Renal cortical epithelial cell (primary cell): ENCODE results near the gene DDX54. TPM values are rescaled to one million over a fixed set of nuclear protein-coding genes. Genes with fewer than 3 reads are reported as not detected.
"Not testable (repeated sequence)": the region's sequence is repeated elsewhere in the genome, so short reads cannot be mapped to it uniquely, and the experiment has no call there.

ENCODE experiments used
- DNase-seq: peaks from one replicate; pipeline ENCODE4 v3.0.0-alpha.2; 2011; ENCODE audit warnings: low read depth
- total RNA-seq: library from RNA; depleted of rRNA; stranded (reverse); fragments of >200 nt; gene quantifications from 2 replicates; pipeline ENCODE4 v1.2.3, GENCODE V29; 2014

The DDX54 gene
- total RNA-seq, 1 donor from 2014 or later, result 32.2 TPM

DNA sequence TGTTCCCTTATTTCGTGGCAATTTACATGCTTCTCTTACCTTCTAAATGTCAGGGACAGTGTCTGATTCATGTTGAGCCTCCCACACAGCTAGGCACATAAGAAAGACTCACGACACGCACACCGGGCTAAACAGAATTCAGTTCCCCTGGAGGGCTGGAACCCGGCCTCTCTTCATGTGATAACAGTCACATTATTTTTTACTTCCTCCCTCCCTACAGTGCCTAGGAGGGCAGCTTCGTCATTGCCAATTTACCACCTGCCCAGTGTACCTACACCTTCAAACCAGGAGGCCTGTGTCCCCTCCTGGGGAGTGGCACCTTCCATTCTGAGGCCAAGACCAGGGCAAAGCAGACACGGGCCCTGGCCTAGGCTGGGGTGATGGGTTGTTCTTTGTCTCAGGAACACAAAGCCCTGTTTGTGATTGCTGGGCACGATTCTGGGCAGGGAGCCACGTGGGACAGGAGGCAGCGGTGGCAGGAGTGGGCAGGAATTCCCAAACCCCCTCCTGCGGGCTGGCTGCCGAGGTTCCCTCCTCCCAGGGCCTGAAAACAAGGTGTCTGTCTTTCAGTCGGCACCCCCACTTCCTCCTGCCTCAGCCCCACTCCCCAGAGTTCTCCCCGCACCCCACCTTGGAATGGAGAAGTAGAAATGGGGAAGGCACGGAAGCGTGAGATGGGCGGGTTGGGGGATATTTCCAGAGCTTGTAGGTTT, 42.9 kb downstream of the DDX54 start:
- peak; percentile 41 for DNase-seq

DNA sequence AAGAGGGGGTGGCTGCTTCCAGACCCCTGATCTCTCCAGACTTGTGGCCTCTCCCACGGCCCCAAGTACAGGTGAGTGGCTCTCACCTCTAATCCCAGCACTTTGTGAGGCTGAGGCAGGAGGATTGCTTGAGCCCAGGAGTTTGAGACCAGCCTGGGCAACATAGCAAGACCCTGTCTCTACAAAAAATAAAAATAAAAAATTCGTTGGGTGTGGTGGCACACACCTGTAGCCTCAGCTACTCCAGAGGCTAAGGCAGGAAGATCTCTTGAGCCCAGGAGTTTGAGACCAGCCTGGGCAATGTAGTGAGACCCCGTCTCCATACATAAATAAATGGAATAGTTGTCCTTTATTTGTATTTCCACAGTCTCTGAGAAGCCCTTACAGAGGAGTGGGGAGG, 43.6 kb downstream of the DDX54 start:
- not testable (repeated sequence) for DNase-seq

DNA sequence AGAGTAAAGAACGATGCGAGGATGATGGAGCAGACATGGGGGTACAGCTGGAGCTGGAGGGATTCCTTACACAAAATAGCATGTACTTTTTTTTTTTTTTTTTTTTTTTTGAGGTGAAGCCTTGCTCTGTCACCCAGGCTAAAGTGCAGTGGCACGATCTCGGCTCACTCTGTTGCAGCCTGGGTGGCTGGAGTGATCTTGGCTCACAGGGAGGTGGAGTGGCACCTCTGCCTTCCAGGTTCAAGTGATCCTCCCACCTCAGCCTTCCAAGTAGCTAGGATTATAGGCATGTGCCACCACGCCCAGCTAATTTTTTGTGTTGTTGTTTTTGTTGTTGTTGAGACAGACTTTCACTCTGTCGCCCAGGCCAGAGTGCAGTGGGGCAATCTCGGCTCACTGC, 44.6 kb downstream of the DDX54 start:
- DNase-seq, result no peak

GRCh38 chr12:113138826-113139225, 46.5 kb downstream of the DDX54 start:
- DNase-seq, result peak; percentile 81

GRCh38 chr12:113137861-113138783, 47.2 kb downstream of the DDX54 start:
- DNase-seq, result peak; percentile 11

GRCh38 chr12:113136990-113137511, 48.2 kb downstream of the DDX54 start:
- peak; percentile 36 for DNase-seq

GRCh38 chr12:113136128-113136989, 48.9 kb downstream of the DDX54 start:
- DNase-seq, result peak; percentile 53

DNA sequence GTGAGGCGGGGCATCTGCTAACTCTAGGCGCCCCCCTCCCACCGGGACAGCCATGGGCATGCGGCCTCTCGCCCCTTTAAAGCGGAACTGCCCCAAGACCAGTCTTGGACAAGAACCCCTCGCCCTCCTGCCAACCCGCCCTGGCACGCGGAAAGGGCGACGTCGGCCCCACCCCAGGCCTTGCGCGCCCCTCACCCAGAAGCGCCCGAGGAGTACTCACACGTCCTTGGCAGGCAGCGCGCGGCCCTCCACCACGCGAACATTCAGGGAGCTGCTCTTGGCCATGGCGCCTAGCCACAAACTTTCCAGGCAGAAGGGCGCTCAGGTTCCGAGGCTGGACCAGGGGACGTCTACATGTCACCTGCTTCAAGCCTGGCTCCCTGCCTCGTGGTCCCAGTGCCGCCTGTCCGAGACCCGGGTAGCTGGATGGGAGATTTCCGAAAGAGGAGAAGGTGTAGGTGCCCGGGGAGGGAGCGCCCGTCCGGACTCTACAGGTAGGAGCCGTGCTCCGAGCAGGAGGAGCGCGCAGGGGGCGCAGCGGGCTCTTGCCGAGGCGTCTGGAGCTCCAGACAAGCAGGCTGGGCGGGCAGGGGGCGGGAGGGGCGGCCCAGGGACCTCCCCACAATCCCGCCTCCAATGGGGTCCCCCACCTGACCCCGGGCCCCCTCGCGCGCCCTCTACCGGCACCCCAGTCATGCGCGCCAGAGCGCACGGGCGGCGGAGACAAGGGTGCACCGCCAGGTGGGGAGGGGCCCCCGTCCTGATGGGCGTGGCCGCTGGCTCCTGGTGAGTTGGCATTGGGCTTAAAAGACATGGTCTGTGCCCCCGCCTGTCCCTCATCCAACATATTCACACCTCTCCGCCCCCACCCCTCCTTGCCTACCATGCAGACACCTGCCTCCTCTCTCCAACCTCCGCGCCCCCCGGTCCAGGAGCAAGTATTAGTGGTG, 49.8 kb downstream of the DDX54 start, which contains the start of gene RASAL1:
TSS of gene RASAL1 (minus strand) at position 584 of the 950 bp plus-strand sequence. CDS start at position 285, 299 bp downstream.
- peak; percentile 60 for DNase-seq

DNA sequence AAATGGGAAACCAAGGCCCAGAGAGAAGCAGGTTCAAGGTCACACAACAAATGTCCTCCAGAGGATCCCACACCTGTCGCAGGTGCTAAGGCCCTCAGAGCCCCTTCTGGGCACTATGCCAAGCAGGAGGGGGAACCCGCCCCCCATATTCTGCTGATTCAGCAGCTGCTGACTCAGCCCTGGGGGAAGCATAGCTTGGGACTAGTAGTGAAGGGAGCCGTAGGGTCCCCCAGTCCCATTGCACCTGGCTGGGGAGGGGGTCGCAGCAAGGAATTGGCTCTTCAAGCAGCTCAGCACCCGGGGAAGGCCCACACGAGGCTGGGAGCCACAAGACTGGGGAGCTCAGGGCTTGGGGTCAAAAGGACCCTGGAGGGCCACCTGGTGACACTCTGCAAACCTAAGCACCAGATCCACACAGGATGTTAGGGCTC, 50.7 kb downstream of the DDX54 start:
- DNase-seq, result no peak

GRCh38 chr12:113134071-113134470, 51.2 kb downstream of the DDX54 start:
- no peak for DNase-seq

GRCh38 chr12:113133666-113134065, 51.6 kb downstream of the DDX54 start:
- peak; percentile 26 for DNase-seq

DNA sequence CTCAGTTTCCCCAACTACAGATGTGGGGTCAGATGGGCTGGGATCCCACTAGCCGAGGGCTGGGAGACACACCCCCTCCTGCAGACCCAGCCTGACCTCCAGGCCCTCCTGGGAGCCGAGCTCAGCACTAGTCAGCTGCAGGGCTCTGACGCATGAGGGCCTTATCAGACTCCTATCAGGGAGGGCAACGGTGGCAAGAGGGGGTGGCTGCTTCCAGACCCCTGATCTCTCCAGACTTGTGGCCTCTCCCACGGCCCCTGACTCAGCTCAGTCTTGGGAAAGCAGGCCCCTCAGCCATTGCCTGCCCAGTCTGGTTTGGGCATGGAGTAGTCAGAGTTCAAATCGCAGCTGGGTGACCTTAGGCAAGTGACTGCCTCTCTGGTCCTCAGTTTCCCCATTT, 52.2 kb downstream of the DDX54 start:
- no peak for DNase-seq

DNA sequence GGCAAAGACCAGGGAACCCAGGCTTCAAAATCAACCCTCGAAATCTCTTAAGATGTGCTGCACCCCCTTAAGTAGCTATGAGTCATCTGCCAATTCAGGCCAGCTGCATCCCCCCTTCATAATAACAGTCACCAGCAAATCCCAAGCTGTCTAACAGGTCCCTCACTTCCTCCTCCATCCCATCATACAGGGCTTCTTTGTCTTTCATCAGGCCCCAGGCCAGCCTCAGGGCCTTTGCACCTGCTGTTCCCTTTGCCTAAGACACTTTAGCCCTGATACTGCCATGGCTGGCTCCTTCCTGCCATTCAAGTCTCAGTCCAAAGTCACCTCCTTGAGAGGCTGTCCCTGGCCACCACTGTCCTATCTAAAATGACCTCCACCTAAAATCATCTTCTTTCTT, 53.7 kb downstream of the DDX54 start:
- peak; percentile 19 for DNase-seq

GRCh38 chr12:113130457-113131135, 54.7 kb downstream of the DDX54 start:
- DNase-seq, result peak; percentile 81

DNA sequence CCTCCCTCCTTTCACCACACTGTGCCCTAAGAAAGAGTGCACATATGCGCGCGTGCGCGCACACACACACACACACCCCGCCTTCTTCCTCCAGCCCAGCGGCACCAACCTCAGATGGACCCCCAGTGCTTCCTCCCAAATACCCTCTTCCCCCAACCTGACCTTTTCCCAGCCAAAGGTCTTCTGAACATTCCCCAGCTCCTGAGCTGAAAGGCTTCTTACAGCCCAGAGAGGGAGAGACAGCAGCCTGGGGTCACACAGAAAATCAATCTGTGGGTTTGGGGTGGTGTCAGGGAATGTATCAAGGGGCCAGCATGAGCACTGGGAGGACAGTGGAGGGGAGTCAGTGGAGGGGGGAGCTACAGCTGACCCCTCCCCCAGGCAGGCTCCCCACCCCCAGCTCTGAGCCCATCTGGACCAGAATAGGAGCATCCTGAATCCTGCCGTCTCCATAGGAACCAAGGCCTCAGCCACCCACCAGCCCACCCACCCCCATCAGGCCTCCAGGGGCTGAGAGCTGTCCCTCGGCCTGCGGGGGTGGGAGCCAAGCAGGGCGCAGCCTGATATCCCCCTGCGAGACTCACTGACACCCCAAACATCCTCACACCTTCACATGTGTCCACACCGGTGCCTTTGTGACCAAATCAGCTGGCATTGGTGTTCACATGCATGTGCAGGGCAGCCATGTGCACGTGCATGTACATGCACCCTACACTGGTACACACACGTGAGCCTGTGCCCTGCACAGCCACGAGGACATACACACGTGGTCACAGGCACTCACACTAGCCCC, 55.4 kb downstream of the DDX54 start:
- no peak for DNase-seq

DNA sequence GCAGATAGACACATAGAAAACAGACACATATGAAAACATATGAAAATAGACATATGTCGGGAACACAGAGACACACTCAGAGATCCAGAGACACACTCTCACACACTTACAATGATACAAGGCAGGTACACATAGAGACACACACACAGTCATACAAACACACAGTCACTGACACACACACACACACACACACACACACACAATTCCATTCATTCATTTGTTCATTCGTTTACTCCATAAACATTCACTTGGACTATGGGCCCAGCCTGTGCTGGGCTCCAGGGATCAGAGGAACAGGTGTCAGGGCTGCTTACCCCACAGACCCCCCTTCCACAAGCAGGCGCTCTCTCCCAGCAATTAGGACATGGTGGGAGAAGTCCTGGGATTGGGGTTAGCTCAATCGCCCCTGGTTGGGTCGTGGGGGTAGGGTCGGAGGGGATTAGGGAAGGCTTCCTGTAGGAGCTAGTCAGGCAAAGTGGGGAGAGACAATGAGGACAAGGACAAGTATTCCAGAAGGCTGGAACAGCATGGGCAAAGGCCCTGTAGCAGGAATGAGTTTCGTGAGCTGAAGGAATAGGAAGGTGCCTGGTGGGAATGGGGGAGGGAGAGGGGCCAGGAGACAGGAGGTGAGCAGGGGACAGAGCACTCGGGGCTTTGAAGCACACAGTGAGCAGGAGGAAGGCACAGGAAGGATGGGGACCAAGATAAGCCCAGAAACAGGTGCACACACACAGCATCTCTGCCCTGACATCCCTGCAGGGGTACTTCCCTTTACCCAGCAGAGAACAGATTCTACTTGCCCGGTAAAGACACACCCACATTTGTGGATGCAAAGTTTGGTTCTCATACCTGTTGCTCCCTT, 56.2 kb downstream of the DDX54 start:
- DNase-seq, result no peak

DNA sequence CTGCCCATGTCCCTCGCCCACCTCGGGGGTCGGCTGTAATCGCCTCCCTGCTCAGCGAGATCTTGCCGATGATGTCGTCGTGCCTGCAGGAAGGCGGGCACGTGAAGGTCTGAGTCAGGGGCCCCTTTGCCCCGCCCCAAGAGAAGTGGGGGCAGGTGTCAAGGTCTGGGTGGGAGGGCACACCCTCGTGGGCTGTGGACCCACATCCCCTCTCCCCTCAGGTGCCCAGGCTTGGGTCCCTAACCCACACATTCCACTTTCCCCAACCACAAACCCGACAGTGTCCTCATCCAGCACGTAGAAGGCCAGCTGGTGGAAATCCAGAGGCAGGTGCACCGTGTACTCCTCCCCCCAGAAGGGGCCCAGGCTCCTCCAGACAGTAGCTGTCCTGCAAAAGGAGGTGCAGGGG, 57.5 kb downstream of the DDX54 start:
- no peak for DNase-seq
